ENCODE results near the gene PPP1R16B.

GRCh38 chr20:38937978-38938473, 132.5 kb downstream of the PPP1R16B start:
- TF ChIP-seq CTCF (tag by site-specific recombination; IDR thresholded peaks at IDR 0.05) (no peak), ZNF610 (tag by site-specific recombination; IDR thresholded peaks at IDR 0.05; ENCODE audit: borderline replicate concordance) (no peak), ZNF660 (tag by site-specific recombination; IDR thresholded peaks at IDR 0.05) (no peak), GFI1B (tag by site-specific recombination; IDR thresholded peaks at IDR 0.05) (no peak), ZBTB49 (tag by site-specific recombination; IDR thresholded peaks at IDR 0.05; ENCODE audit: low read depth) (no peak), PRDM6 (tag by site-specific recombination; IDR thresholded peaks at IDR 0.05) (no peak), KLF7 (tag by site-specific recombination; IDR thresholded peaks at IDR 0.05; ENCODE audit: borderline replicate concordance) (no peak), ZNF830 (tag by site-specific recombination; IDR thresholded peaks at IDR 0.05; ENCODE audit: low read depth) (no peak), ZNF776 (tag by site-specific recombination; IDR thresholded peaks at IDR 0.05; ENCODE audit: borderline replicate concordance) (no peak), ZSCAN18 (tag by site-specific recombination; IDR thresholded peaks at IDR 0.05) (no peak), ZNF585B (tag by site-specific recombination; IDR thresholded peaks at IDR 0.05) (no peak), ZNF416 (tag by site-specific recombination; IDR thresholded peaks at IDR 0.05) (no peak), ZBTB26 (tag by site-specific recombination; optimal IDR thresholded peaks at IDR 0.05) (no peak)
